IMR-90 (cell line): ENCODE measurements around the gene UNC13A. TPM values are rescaled to one million over a fixed set of nuclear protein-coding genes. Genes with fewer than 3 reads are reported as not detected.
"Not testable (repeated sequence)": the region's sequence is repeated elsewhere in the genome, so short reads cannot be mapped to it uniquely, and the experiment has no call there.

Experiments used
- ATAC-seq: fragments of 200-7000 bp; cut with Tn5 transposase; 2 replicates; pipeline ENCODE4 v1.9.1; 2020; ENCODE audit warnings: low read depth, mild to moderate bottlenecking, moderate library complexity
- BruUV-seq: library from RNA; stranded (reverse); fragments of 400-500 nt; replicated peaks from 2 replicates; lab custom pipeline; 2021; lab: Mats Ljungman, UMichigan
- CTCF ChIA-PET: fragments of 300-600 bp; formaldehyde crosslinking; extraction: SDS; loops from one replicate; lab custom pipeline; 2021; ENCODE audit warnings: antibody characterized with exemption; lab: Yijun Ruan, JAX
- POLR2A ChIA-PET: fragments of 300-600 bp; sonication (Branson Sonifier 250); formaldehyde crosslinking; loops from one replicate; lab custom pipeline; 2022; ENCODE audit warnings: antibody characterized with exemption; ENCODE audit not compliant: unreplicated experiment; lab: Charles Lee
- DNase-seq: peaks from one replicate; pipeline ENCODE4 v3.0.0; 2013
- H2AFZ ChIP-seq: replicated peaks from 2 replicates; pipeline ENCODE3; 2013; ENCODE audit warnings: low read length, mild to moderate bottlenecking; ENCODE audit not compliant: poor library complexity
- H2AK5ac ChIP-seq: 2 replicates; pipeline ENCODE4 v1.6.1; 2013; ENCODE audit warnings: low read depth, low read length, inconsistent platforms
- H2AK9ac ChIP-seq: replicated peaks from 2 replicates; pipeline ENCODE3; 2013; ENCODE audit warnings: mild to moderate bottlenecking, low read depth, low read length, moderate library complexity; ENCODE audit not compliant: poor library complexity
- H2BK120ac ChIP-seq: 2 replicates; pipeline ENCODE4 v1.6.1; 2013; ENCODE audit warnings: low read depth, low read length, inconsistent platforms
- H2BK15ac ChIP-seq: 3 replicates; pipeline ENCODE4 v1.6.1; 2013; ENCODE audit warnings: low read depth, low read length, inconsistent platforms
- H2BK20ac ChIP-seq: 2 replicates; pipeline ENCODE4 v1.6.1; 2013; ENCODE audit warnings: low read depth, mild to moderate bottlenecking, inconsistent platforms, low read length, moderate library complexity
- H2BK5ac ChIP-seq: 2 replicates; pipeline ENCODE4 v1.6.1; 2013; ENCODE audit warnings: mild to moderate bottlenecking, low read depth, low read length, inconsistent platforms; ENCODE audit not compliant: poor library complexity, severe bottlenecking
- H3K14ac ChIP-seq: replicated peaks from 2 replicates; pipeline ENCODE4 v1.6.1; 2013; ENCODE audit warnings: low read depth, low read length, inconsistent platforms
- H3K18ac ChIP-seq: 2 replicates; pipeline ENCODE4 v1.6.1; 2013; ENCODE audit warnings: low read depth, low read length, control low read depth
- H3K23ac ChIP-seq: 2 replicates; pipeline ENCODE4 v1.6.1; 2013; ENCODE audit warnings: low read depth, low read length, inconsistent platforms
- H3K27ac ChIP-seq: 2 replicates; pipeline ENCODE4 v1.5.1; 2013; ENCODE audit warnings: mild to moderate bottlenecking, control low read depth, low read length; ENCODE audit not compliant: insufficient read depth
- H3K27me3 ChIP-seq: 2 replicates; pipeline ENCODE4 v1.6.1; 2013; ENCODE audit warnings: low read length; ENCODE audit not compliant: control insufficient read depth, insufficient read depth
- H3K36me3 ChIP-seq: 2 replicates; pipeline ENCODE4 v1.6.1; 2013; ENCODE audit warnings: low read length, mixed read lengths; ENCODE audit not compliant: control insufficient read depth, insufficient read depth
- H3K4ac ChIP-seq: 2 replicates; pipeline ENCODE4 v1.6.1; 2013; ENCODE audit warnings: low read depth, low read length, inconsistent platforms
- H3K4me1 ChIP-seq: 2 replicates; pipeline ENCODE4 v1.6.1; 2013; ENCODE audit warnings: low read length, mixed read lengths; ENCODE audit not compliant: control insufficient read depth, insufficient read depth
- H3K4me2 ChIP-seq: 2 replicates; pipeline ENCODE4 v1.6.1; 2013; ENCODE audit warnings: low read depth, mild to moderate bottlenecking, control low read depth, low read length, moderate library complexity
- H3K4me3 ChIP-seq: 2 replicates; pipeline ENCODE4 v1.5.1; 2013; ENCODE audit warnings: low read depth, mild to moderate bottlenecking, control low read depth, low read length, moderate library complexity; ENCODE audit not compliant: insufficient read depth
- H3K56ac ChIP-seq: 2 replicates; pipeline ENCODE4 v1.6.1; 2013; ENCODE audit warnings: low read length, inconsistent platforms; ENCODE audit not compliant: insufficient read depth; ENCODE audit errors: extremely low read depth
- H3K79me1 ChIP-seq, 2 experiments: 2 replicates each; pipeline ENCODE4 v1.6.1; 2013; ENCODE audit warnings: low read length in 2 of 2, inconsistent platforms in 1 of 2, low read depth in 1 of 2
- H3K9ac ChIP-seq: 2 replicates; pipeline ENCODE4 v1.6.1; 2013; ENCODE audit warnings: low read depth, low read length, control low read depth
- H3K9me1 ChIP-seq: 2 replicates; pipeline ENCODE4 v1.6.1; 2013; ENCODE audit warnings: low read length, inconsistent platforms; ENCODE audit not compliant: insufficient read depth
- H3K9me3 ChIP-seq: 2 replicates; pipeline ENCODE4 v1.6.1; 2013; ENCODE audit warnings: low read length; ENCODE audit not compliant: control insufficient read depth, insufficient read depth
- H4K20me1 ChIP-seq: 2 replicates; pipeline ENCODE4 v1.6.1; 2013; ENCODE audit warnings: low read length, inconsistent platforms; ENCODE audit not compliant: insufficient read depth
- H4K5ac ChIP-seq: 2 replicates; pipeline ENCODE4 v1.6.1; 2013; ENCODE audit warnings: mild to moderate bottlenecking, low read depth, low read length, control low read depth
- H4K8ac ChIP-seq, 2 experiments: 2 replicates each; pipeline ENCODE4 v1.6.1; 2013; ENCODE audit warnings: low read depth in 2 of 2, low read length in 2 of 2, control low read depth in 1 of 2, inconsistent platforms in 1 of 2
- H4K91ac ChIP-seq: 2 replicates; pipeline ENCODE4 v1.6.1; 2013; ENCODE audit warnings: low read depth, low read length, inconsistent platforms; ENCODE audit not compliant: insufficient read depth
- WGBS, 2 experiments: methylation state at CpG; one replicate each; pipeline versions ENCODE4 v1.1.5 to v1.1.7; 2013; ENCODE audit warnings: missing lambda C conversion rate in 2 of 2; ENCODE audit not compliant: insufficient read length in 1 of 2; ENCODE audit errors: extremely low coverage in 2 of 2; 5-methylcytosine and 5-hydroxymethylcytosine counted together
- dilution Hi-C: fragments of 300-500 bp; cut with HindIII; formaldehyde crosslinking; loops from one replicate; pipeline ENCODE4 v1.14.3; 2018; ENCODE audit warnings: low sequenced_read_pairs; ENCODE audit not compliant: unreplicated experiment
- in situ Hi-C: fragments of 300-500 bp; cut with MboI; formaldehyde crosslinking; loops from 3 replicates; pipeline ENCODE4 v1.14.3; 2019; ENCODE audit warnings: low sequenced_read_pairs, inconsistent platforms, mixed read lengths
- intact Hi-C: fragments of 100-400 bp; cut with micrococcal nuclease; formaldehyde crosslinking; loops from 2 replicates; pipeline ENCODE4 v1.10.0; 2022
- polyA plus RNA-seq, 3 experiments: library from polyadenylated mRNA; depleted of rRNA; stranded (reverse); fragments of >200 nt; gene quantifications; 2 replicates each; pipeline ENCODE4 v1.2.3, GENCODE V29; 2012; ENCODE audit warnings: low replicate concordance in 1 of 3
- total RNA-seq: library from RNA; depleted of rRNA; stranded (reverse); fragments of >200 nt; gene quantifications from 2 replicates; pipeline ENCODE4 v1.2.3, GENCODE V29; 2012; rRNA removed

UNC13A gene
- total and polyA plus RNA-seq, 2 of the 4 experiments (the other 2 are of a cell fraction): 0.18 to 0.22 TPM

DNA sequence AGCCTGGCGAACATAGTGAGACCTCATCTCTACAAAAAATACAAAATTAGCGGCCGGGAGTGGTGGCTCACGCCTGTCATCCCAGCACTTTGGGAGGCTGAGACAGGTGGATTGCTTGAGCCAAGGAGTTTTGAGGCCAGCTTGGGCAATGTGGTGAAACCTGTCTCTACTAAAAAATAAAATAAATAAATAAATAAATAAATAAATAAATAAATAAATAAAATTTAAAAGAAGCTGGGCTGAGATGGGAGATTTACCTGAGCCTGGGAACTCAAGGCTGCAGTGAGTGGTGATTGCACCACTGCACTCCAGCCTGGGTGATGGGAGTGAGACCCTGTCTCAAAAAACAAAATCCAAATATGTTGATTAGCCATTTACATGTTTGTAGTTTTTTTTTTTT is 135.4 kb downstream of the UNC13A start:
- POLR2A ChIA-PET: interaction anchor here (0.6 kb wide), 1 partner anchor 16 kb away, joined by 6 read pairs; no protein-coding TSS in a partner anchor
- in situ Hi-C loops, H2BK15ac ChIP-seq, H4K91ac ChIP-seq, BruUV-seq, H3K27ac ChIP-seq, H2AK9ac ChIP-seq, H2AK5ac ChIP-seq, H2BK120ac ChIP-seq, H3K23ac ChIP-seq, H3K4me2 ChIP-seq, H3K9me1 ChIP-seq, H3K56ac ChIP-seq, dilution Hi-C loops, H3K36me3 ChIP-seq, H3K18ac ChIP-seq, H3K9ac ChIP-seq, H4K20me1 ChIP-seq, H2BK20ac ChIP-seq, H3K27me3 ChIP-seq, H3K4me1 ChIP-seq, H3K4ac ChIP-seq, H3K4me3 ChIP-seq, H3K9me3 ChIP-seq, DNase-seq, H2AFZ ChIP-seq, H4K8ac ChIP-seq, ATAC-seq, H3K14ac ChIP-seq, H4K5ac ChIP-seq: not testable (repeated sequence)
- intact Hi-C loops: loop anchor here (10.0 kb wide), 1 partner anchor 158 kb away; the partner anchor contains the start of gene CCDC194
- CTCF ChIA-PET: interaction anchor here (1.2 kb wide), 1 partner anchor 57 kb away, joined by 3 read pairs; no protein-coding TSS in a partner anchor
- H2BK5ac ChIP-seq: peak overlapping the region; percentile 72
- no CpG with 5 or more reads among the region's 4 CpGs for WGBS, 2 experiments
- peaks cover 3 to 18% of the 10 kb centered on the region in 2 experiments; a peak in 2 of 4 replicates for H3K79me1 ChIP-seq

Other genes starting within 250 kb of the UNC13A start
- not detected in 2 replicates for gene TMEM221, start 239.7 kb downstream of the UNC13A start, total RNA-seq
- gene TMEM221, start 239.7 kb downstream of the UNC13A start, polyA plus RNA-seq (2012; rRNA removed): 0.06 and 0.12 TPM in 2 replicates
- not detected in 2 replicates for gene NXNL1, start 227.4 kb downstream of the UNC13A start, total RNA-seq
- gene NXNL1, start 227.4 kb downstream of the UNC13A start, polyA plus RNA-seq (2012; rRNA removed): not detected in 2 replicates
- 4.8 and 5.6 TPM in 2 replicates for gene SLC27A1, start 217.8 kb downstream of the UNC13A start, total RNA-seq
- gene SLC27A1, start 217.8 kb downstream of the UNC13A start, polyA plus RNA-seq (2012; rRNA removed): 12.9 and 15.6 TPM in 2 replicates
- 33.9 and 37.2 TPM in 2 replicates for gene PGLS, start 176.7 kb downstream of the UNC13A start, total RNA-seq
- 74.3 and 92.0 TPM in 2 replicates for gene PGLS, start 176.7 kb downstream of the UNC13A start, polyA plus RNA-seq (2012; rRNA removed)
- gene COLGALT1, start 132.7 kb downstream of the UNC13A start, total RNA-seq: 74.2 and 77.1 TPM in 2 replicates
- gene COLGALT1, start 132.7 kb downstream of the UNC13A start, polyA plus RNA-seq (2012; rRNA removed): 117 and 124 TPM in 2 replicates
- gene MAP1S, start 31.1 kb upstream of the UNC13A start, total RNA-seq: 6.1 and 10.6 TPM in 2 replicates
- 48.6 and 50.1 TPM in 2 replicates for gene MAP1S, start 31.1 kb upstream of the UNC13A start, polyA plus RNA-seq (2012; rRNA removed)
- 0.18 and 0.28 TPM in 2 replicates for gene FCHO1, start 63.1 kb upstream of the UNC13A start, total RNA-seq
- gene FCHO1, start 63.1 kb upstream of the UNC13A start, polyA plus RNA-seq (2012; rRNA removed): 1.0 and 1.7 TPM in 2 replicates
- gene B3GNT3, start 106.8 kb upstream of the UNC13A start, total RNA-seq: not detected in 2 replicates
- gene B3GNT3, start 106.8 kb upstream of the UNC13A start, polyA plus RNA-seq (2012; rRNA removed): not detected in 2 replicates
- gene INSL3, start 133.2 kb upstream of the UNC13A start, total RNA-seq: not detected in 2 replicates
- not detected in 2 replicates for gene INSL3, start 133.2 kb upstream of the UNC13A start, polyA plus RNA-seq (2012; rRNA removed)
- gene JAK3, start 159.6 kb upstream of the UNC13A start, total RNA-seq: 0.28 and 0.36 TPM in 2 replicates
- gene JAK3, start 159.6 kb upstream of the UNC13A start, polyA plus RNA-seq (2012; rRNA removed): 1.2 and 1.5 TPM in 2 replicates
- 1,241 and 1,351 TPM in 2 replicates for gene RPL18A, start 171.6 kb upstream of the UNC13A start, total RNA-seq
- 1,735 and 2,064 TPM in 2 replicates for gene RPL18A, start 171.6 kb upstream of the UNC13A start, polyA plus RNA-seq (2012; rRNA removed)
- not detected in 2 replicates for gene SLC5A5, start 183.6 kb upstream of the UNC13A start, total RNA-seq
- gene SLC5A5, start 183.6 kb upstream of the UNC13A start, polyA plus RNA-seq (2012; rRNA removed): not detected in 2 replicates
- gene CCDC124, start 244.7 kb upstream of the UNC13A start, total RNA-seq: 29.4 and 30.1 TPM in 2 replicates
- gene CCDC124, start 244.7 kb upstream of the UNC13A start, polyA plus RNA-seq (2012; rRNA removed): 112 and 148 TPM in 2 replicates